Smooth muscle cell of the umbilical artery (primary cell): Measurements from ENCODE around the gene RTN3. TPM values are rescaled to one million over a fixed set of nuclear protein-coding genes. Genes with fewer than 3 reads are reported as not detected.

Experiments used
- total RNA-seq: library from RNA; depleted of rRNA; stranded (reverse); fragments of >200 nt; gene quantifications from 2 replicates; pipeline ENCODE4 v1.2.3, GENCODE V29; 2014

RTN3 gene
- 55.5 and 89.0 TPM in 2 replicates for total RNA-seq

GRCh38 chr11:63681321-63682065 lies at the start of gene RTN3:
RTN3 (plus strand) TSS chr11:63681500; CDS start chr11:63681637, 137 bp downstream.

GRCh38 chr11:63671322-63672155 lies 9.8 kb upstream of the RTN3 start, which contains the start of gene ATL3:
ATL3 (minus strand) TSS chr11:63671376; CDS start chr11:63671335, 41 bp downstream.

DNA sequence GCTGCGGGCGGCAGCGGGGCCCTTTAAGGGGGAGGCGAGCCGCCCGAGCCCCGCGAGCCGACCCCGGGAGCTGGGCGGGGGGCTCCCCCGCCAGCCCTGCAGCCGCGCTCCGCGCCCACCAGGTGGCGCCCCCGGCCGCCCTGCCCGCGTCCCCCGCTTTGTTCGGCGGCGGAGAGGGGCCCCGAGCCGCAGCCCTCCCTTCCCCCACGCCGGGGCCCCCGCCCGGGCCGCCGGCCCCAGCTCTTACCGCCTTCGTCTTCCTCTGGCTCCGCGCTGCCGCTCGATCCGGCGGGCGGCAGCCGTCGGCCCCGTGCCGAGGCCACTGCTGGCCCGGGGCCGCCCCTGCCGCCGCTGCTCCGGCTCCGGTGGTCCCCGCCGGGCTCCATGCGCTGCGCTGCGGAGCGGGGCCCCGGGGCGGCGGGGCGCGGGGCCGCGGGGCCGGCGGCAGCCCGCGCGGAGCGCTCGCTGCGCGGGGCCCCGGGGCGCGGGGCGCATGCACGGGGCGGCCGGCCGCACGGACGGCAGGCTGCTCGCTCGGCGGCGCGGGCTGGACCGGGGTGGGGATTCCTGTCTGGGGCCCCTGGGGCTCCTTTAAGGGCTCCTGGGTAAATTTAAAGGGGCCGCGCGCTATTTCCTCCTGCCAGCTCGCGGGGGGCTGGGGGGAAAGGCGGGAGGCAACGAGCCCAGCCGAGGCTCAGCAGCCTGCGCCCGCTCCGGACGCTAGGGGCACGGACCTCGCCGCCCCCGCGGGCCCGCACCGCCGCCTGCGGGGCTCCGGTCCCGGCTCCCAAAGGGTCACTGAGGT lies 87.1 kb downstream of the RTN3 start, which contains the start of gene ZFTA:
Gene ZFTA, minus strand, starts transcription at position 539 of the 805 bp plus-strand sequence. Its CDS starts 153 bp downstream, at position 386.

Other genes starting within 250 kb of the RTN3 start
- gene PLAAT5, start 190.3 kb upstream of the RTN3 start, total RNA-seq, result not detected in 2 replicates
- not detected in 2 replicates for gene LGALS12, start 175.4 kb upstream of the RTN3 start, total RNA-seq
- gene PLAAT4, start 144.7 kb upstream of the RTN3 start, total RNA-seq, result 1.3 and 2.7 TPM in 2 replicates
- not detected in 2 replicates for gene PLAAT2, start 118.1 kb upstream of the RTN3 start, total RNA-seq
- 6.7 and 11.9 TPM in 2 replicates for gene PLAAT3, start 67.1 kb upstream of the RTN3 start, total RNA-seq
- gene ATL3, start 10.1 kb upstream of the RTN3 start, total RNA-seq, result 92.6 and 99.6 TPM in 2 replicates
- gene ZFTA, start 87.3 kb downstream of the RTN3 start, total RNA-seq, result 8.9 and 18.8 TPM in 2 replicates
- 14.0 and 23.2 TPM in 2 replicates for gene SPINDOC, start 132.0 kb downstream of the RTN3 start, total RNA-seq
- gene MARK2, start 157.6 kb downstream of the RTN3 start, total RNA-seq, result 7.7 and 12.6 TPM in 2 replicates
- gene RCOR2, start 235.7 kb downstream of the RTN3 start, total RNA-seq, result 2.7 and 4.0 TPM in 2 replicates